Astrocyte (in vitro differentiated cells and primary cell): ENCODE measurements around the gene WTAP.

Experiments
- CTCF ChIP-seq: IDR thresholded peaks from 2 replicates; pipeline ENCODE4 v1.5.1; 2011; ENCODE audit warnings: low read depth, mild to moderate bottlenecking, inconsistent platforms, low read length, moderate library complexity; ENCODE audit not compliant: insufficient read depth
- EZH2 ChIP-seq: IDR thresholded peaks from 2 replicates; pipeline ENCODE4 v1.6.1; 2012; ENCODE audit warnings: mild to moderate bottlenecking, low read length, inconsistent platforms; ENCODE audit not compliant: insufficient read depth

GRCh38 chr6:159695984-159696383 is 31.3 kb upstream of the WTAP start:
- TF ChIP-seq CTCF: no peak
- no peak for TF ChIP-seq EZH2
